GM12801 (cell line): Measurements from ENCODE around the gene LRRC4C.

ENCODE experiments used
- TF ChIP-seq, protein P1 (sequence below): IDR thresholded peaks from one replicate; pipeline ENCODE4 v1.5.1; 2011; ENCODE audit warnings: control low read depth; ENCODE audit not compliant: insufficient read length; ENCODE audit errors: extremely low read depth

Gene LRRC4C

GRCh38 chr11:41189701-41190436 is 269.6 kb downstream of the LRRC4C start:
- TF ChIP-seq, protein P1, sequence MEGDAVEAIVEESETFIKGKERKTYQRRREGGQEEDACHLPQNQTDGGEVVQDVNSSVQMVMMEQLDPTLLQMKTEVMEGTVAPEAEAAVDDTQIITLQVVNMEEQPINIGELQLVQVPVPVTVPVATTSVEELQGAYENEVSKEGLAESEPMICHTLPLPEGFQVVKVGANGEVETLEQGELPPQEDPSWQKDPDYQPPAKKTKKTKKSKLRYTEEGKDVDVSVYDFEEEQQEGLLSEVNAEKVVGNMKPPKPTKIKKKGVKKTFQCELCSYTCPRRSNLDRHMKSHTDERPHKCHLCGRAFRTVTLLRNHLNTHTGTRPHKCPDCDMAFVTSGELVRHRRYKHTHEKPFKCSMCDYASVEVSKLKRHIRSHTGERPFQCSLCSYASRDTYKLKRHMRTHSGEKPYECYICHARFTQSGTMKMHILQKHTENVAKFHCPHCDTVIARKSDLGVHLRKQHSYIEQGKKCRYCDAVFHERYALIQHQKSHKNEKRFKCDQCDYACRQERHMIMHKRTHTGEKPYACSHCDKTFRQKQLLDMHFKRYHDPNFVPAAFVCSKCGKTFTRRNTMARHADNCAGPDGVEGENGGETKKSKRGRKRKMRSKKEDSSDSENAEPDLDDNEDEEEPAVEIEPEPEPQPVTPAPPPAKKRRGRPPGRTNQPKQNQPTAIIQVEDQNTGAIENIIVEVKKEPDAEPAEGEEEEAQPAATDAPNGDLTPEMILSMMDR: no peak

DNA sequence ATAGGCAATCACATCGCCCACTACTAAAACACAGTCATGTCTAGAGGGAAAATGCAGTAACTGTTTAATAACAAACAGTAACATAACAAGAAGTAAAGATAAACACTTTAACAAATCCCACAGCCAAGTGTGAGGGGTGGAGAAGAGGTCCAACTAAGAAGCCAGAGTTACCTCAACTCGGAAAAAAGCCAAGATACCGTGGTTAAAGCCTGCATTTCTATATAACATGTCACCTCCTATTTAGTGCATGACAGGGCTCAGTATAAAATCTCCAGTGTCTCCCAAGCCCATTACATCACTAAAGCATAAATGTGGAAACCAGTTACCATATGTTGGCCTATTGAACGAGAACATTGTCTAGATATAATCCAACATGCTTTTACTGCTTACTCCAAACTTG is 281.7 kb downstream of the LRRC4C start:
- TF ChIP-seq, protein P1: no peak

GRCh38 chr11:41175304-41175972 is 284.0 kb downstream of the LRRC4C start:
- TF ChIP-seq, protein P1: no peak

GRCh38 chr11:41146326-41146725 is 313.1 kb downstream of the LRRC4C start:
- TF ChIP-seq, protein P1: no peak

DNA sequence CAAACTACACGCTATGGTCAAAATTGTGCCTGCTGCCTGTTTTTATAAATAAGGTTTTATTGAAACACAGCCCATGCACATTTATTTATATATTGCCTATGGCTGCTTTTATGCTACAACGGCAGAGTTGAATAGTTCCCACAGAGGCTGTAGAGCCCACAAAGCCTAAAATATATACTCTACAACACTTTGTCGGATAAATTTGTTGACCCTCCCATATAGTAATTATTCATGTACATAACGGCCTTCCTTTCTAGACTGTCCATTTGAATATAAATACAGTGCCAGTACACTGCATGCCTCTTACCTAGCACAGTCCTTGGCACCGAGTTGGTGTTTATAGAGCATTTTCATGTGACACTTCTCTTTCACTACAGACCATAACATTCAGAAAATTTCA is 314.0 kb downstream of the LRRC4C start:
- TF ChIP-seq, protein P1: no peak

DNA sequence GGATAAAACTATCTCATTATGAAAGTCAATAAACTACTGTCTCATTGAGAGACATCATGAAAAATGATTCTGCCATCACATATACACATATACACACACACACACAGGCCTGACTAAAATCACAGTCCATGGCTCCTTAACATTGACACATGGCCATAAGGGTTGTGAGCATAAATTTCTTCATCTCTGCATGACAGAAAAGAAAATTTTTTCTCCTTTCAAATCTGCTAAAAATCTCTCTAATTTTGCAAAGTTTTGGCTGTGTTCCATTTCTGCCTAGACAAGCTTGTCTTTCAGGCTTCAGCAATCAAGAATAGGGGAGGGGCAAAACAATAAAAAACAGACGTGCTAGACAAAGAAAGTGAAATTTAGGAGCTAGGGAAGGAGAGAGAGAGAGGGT is 324.5 kb downstream of the LRRC4C start:
- TF ChIP-seq, protein P1: no peak

GRCh38 chr11:41133023-41133422 is 326.4 kb downstream of the LRRC4C start:
- TF ChIP-seq, protein P1: no peak
